ENCODE measurements around the gene ACOT8.
"Not testable (repeated sequence)": the region's sequence is repeated elsewhere in the genome, so short reads cannot be mapped to it uniquely, and the experiment has no call there.

The ACOT8 gene

GRCh38 chr20:45883100-45883469 lies 25.9 kb upstream of the ACOT8 start:
- Histone ChIP-seq H3K27ac (ENCODE audit: low read length) (no peak overlapping the region), H3K36me3 (ENCODE audit: control insufficient read depth in 1 of 2, insufficient read depth in 2 of 2, low read length in 2 of 2) (peaks cover 26 to 50% of the 10 kb centered on the region in 2 donors), H3K27me3 (ENCODE audit: low read depth, low read length) (no peaks in the 10 kb centered on the region), H3K4me3 (ENCODE audit: low read depth in 1 of 2, low read length in 2 of 2) (no peak overlapping the region), H3K4me1 (ENCODE audit: control insufficient read depth in 1 of 2, insufficient read depth in 2 of 2, low read length in 2 of 2) (peaks cover 0 to 31% of the 10 kb centered on the region in 2 donors), H3K9me3 (ENCODE audit: control insufficient read depth in 1 of 2, low read length in 2 of 2) (no peaks in the 10 kb centered on the region)

- Histone ChIP-seq H3K27ac (ENCODE audit: low read length) (no peak overlapping the region), H3K36me3 (ENCODE audit: control insufficient read depth in 1 of 2, insufficient read depth in 2 of 2, low read length in 2 of 2) (peaks cover 29 to 53% of the 10 kb centered on the region in 2 donors), H3K4me1 (ENCODE audit: control insufficient read depth in 1 of 2, insufficient read depth in 2 of 2, low read length in 2 of 2) (peaks cover 0 to 31% of the 10 kb centered on the region in 2 donors), H3K27me3 (ENCODE audit: low read depth, low read length) (no peaks in the 10 kb centered on the region), H3K9me3 (ENCODE audit: control insufficient read depth in 1 of 2, low read length in 2 of 2) (no peaks in the 10 kb centered on the region), H3K4me3 (ENCODE audit: low read depth in 1 of 2, low read length in 2 of 2) (no peak overlapping the region)
These were observed 25.4 kb upstream of the ACOT8 start for GRCh38 chr20:45882469-45883099.

DNA sequence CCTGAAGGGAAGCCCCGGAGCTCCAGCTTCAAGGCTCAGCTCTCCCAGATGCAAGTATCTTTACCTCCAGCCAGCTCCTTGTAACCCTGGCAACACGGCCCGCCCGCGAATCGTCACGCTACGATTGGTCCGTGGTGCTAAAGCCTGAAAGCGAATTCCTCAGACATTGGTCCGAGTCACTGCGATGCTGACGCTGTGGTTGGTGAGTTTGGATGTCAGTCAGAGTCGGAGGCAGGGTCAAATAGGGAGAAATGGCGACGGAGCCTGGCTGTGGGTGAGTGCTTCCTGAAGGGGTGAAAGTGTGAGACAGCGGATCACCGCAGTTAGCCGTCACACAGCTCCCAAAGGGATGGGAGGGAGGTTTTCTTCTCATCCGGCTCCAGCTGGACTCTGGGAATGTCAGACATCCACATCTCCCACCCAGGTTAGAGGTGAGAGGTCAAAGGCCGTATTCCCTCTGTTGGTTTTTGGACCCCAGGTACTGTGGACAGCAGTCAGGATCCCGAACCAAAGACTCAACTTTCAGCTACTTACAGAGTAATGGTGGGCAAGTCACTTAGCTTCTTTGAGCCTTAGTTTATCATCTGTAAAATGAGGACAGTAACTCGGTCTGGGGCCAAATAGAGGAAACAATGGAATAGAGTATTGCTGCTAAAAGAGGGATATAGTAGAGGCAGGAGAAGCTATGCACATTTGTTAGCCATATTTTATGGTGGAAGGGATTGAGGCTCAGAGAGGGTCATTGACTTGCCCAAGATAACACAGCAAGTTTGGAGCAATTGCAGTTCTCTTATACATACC lies 24.0 kb upstream of the ACOT8 start, which contains the start of gene ZSWIM1:
Gene ZSWIM1 (plus strand): TSS at position 240 of the 801 bp plus-strand sequence. CDS start 1,366 bp downstream, outside the sequence.
- Histone ChIP-seq H3K4me1 (ENCODE audit: control insufficient read depth in 1 of 2, insufficient read depth in 2 of 2, low read length in 2 of 2) (peaks cover 0 to 31% of the 10 kb centered on the region in 2 donors), H3K9me3 (ENCODE audit: control insufficient read depth in 1 of 2, low read length in 2 of 2) (no peaks in the 10 kb centered on the region), H3K27me3 (ENCODE audit: low read depth, low read length) (no peaks in the 10 kb centered on the region), H3K27ac (ENCODE audit: low read length) (peak within 1 kb of the TSS; percentile 92), H3K4me3 (ENCODE audit: low read depth in 1 of 2, low read length in 2 of 2) (peak within 1 kb of the TSS; percentile 79 to 85), H3K36me3 (ENCODE audit: control insufficient read depth in 1 of 2, insufficient read depth in 2 of 2, low read length in 2 of 2) (peaks cover 35 to 52% of the 10 kb centered on the region in 2 donors)

DNA sequence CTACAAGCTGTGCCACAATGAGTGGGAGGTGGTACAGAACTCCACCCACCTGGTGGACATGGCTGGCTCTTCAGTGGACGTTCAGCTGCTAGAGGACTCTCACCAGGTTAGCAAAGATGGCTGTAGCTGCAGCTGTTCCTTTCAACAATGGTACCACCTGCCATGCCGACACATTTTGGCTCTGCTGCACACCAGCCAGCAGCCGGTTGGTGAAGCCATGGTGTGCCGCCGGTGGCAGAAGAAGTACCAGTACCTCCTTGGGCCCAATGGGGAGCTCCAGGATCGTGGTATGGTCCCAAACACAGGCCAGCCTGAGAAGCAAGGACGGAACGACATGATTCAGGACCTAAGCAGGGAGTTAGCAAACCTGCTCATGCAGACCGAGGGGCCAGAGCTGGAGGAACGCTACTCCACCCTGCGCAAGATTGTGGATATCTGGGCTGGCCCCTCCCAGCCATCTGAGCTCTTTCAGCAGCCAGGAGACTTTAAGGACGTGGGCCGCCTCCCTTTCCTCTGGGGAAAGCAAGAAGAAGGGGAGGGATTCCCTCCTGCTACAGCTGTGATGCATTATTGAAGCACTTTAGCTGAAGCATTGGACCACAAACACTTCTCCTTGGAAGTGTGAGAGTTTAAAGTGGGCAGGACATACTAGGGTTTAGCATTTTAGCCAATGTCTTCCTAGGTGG lies 21.0 kb upstream of the ACOT8 start:
- Histone ChIP-seq H3K27me3 (ENCODE audit: low read depth, low read length) (no peaks in the 10 kb centered on the region), H3K36me3 (ENCODE audit: control insufficient read depth in 1 of 2, insufficient read depth in 2 of 2, low read length in 2 of 2) (peaks cover 25 to 34% of the 10 kb centered on the region in 2 donors), H3K27ac (ENCODE audit: low read length) (no peak overlapping the region), H3K4me1 (ENCODE audit: control insufficient read depth in 1 of 2, insufficient read depth in 2 of 2, low read length in 2 of 2) (peaks cover 0 to 22% of the 10 kb centered on the region in 2 donors), H3K4me3 (ENCODE audit: low read depth in 1 of 2, low read length in 2 of 2) (no peak overlapping the region), H3K9me3 (ENCODE audit: control insufficient read depth in 1 of 2, low read length in 2 of 2) (no peaks in the 10 kb centered on the region)

- H3K4me1 ChIP-seq (ENCODE audit: control insufficient read depth in 1 of 2, insufficient read depth in 2 of 2, low read length in 2 of 2) = no peaks in the 10 kb centered on the region
- H3K9me3 ChIP-seq (ENCODE audit: control insufficient read depth in 1 of 2, low read length in 2 of 2) = no peaks in the 10 kb centered on the region
- H3K36me3 ChIP-seq (ENCODE audit: control insufficient read depth in 1 of 2, insufficient read depth in 2 of 2, low read length in 2 of 2) = peaks cover 19 to 27% of the 10 kb centered on the region in 2 donors
- H3K27ac ChIP-seq (ENCODE audit: low read length) = no peak overlapping the region
- no peak overlapping the region for H3K4me3 ChIP-seq (ENCODE audit: low read depth in 1 of 2, low read length in 2 of 2)
- H3K27me3 ChIP-seq (ENCODE audit: low read depth, low read length) = no peaks in the 10 kb centered on the region
These were observed 17.4 kb upstream of the ACOT8 start for GRCh38 chr20:45874576-45874975.

- not testable (repeated sequence) for H3K27me3 ChIP-seq (ENCODE audit: low read depth, low read length); H3K27ac ChIP-seq (ENCODE audit: low read length); H3K4me3 ChIP-seq (ENCODE audit: low read depth in 1 of 2, low read length in 2 of 2); H3K9me3 ChIP-seq (ENCODE audit: control insufficient read depth in 1 of 2, low read length in 2 of 2); H3K4me1 ChIP-seq (ENCODE audit: control insufficient read depth in 1 of 2, insufficient read depth in 2 of 2, low read length in 2 of 2)
- H3K36me3 ChIP-seq (ENCODE audit: control insufficient read depth in 1 of 2, insufficient read depth in 2 of 2, low read length in 2 of 2) = peaks cover 19 to 27% of the 10 kb centered on the region in 2 donors
These were observed 16.9 kb upstream of the ACOT8 start for GRCh38 chr20:45874104-45874481.

DNA sequence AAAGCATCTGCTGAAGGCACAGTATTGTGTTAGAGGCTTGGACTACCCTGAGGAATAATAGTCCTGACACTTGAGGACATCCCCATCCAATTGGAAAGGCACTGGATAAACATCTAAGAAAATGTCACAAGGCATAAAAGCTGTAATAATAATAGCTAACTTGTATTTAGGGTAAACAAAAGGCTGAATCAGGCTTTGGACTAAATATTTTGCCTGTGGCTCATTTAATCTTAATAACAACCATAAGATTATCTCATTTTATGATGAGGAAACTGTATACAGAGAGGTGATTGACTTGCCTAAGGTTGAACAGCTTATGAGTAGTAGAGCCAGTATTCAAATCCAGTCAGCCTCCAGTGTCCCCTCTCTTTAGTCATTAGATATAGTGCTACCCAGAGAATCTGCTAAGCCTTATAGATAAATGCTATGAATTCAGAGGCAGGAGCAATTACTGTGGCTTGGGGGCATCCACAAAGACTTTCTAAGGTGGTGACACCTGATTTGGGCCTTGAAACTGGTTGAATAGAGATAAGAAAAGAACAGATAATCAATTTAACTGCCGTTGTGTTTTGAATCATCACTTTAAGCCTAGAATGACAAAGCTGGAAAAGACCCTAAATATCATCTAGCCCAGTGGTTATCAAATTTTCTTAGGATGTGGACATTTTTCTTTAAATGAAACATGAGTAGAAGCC lies 16.4 kb upstream of the ACOT8 start:
- Histone ChIP-seq H3K27ac (ENCODE audit: low read length) (no peak overlapping the region), H3K27me3 (ENCODE audit: low read depth, low read length) (no peaks in the 10 kb centered on the region), H3K4me3 (ENCODE audit: low read depth in 1 of 2, low read length in 2 of 2) (no peak overlapping the region), H3K4me1 (ENCODE audit: control insufficient read depth in 1 of 2, insufficient read depth in 2 of 2, low read length in 2 of 2) (no peaks in the 10 kb centered on the region), H3K9me3 (ENCODE audit: control insufficient read depth in 1 of 2, low read length in 2 of 2) (no peaks in the 10 kb centered on the region), H3K36me3 (ENCODE audit: control insufficient read depth in 1 of 2, insufficient read depth in 2 of 2, low read length in 2 of 2) (peaks cover 18 to 25% of the 10 kb centered on the region in 2 donors)

DNA sequence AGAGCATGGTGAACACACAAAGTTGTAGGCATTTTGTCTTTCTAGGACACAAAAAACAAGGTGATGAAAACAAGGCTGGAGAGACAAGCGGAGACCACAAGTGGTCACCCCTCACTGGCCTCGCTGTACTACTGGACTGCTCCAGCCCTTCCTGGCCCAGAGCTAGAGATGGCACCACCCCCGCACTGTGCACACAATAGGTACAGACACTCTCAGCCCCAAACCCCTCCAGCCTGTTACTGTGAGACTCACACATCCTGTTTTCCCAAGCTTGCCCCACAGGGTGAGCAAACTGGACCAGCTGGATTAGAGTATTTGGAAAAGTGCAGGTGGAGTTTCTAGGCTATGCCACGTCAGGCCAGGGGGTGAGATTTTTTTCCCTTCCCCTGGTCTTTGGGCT lies 15.4 kb upstream of the ACOT8 start:
- Histone ChIP-seq H3K4me1 (ENCODE audit: control insufficient read depth in 1 of 2, insufficient read depth in 2 of 2, low read length in 2 of 2) (no peaks in the 10 kb centered on the region), H3K27ac (ENCODE audit: low read length) (no peak overlapping the region), H3K27me3 (ENCODE audit: low read depth, low read length) (no peaks in the 10 kb centered on the region), H3K9me3 (ENCODE audit: control insufficient read depth in 1 of 2, low read length in 2 of 2) (no peaks in the 10 kb centered on the region), H3K36me3 (ENCODE audit: control insufficient read depth in 1 of 2, insufficient read depth in 2 of 2, low read length in 2 of 2) (peaks cover 9 to 16% of the 10 kb centered on the region in 2 donors), H3K4me3 (ENCODE audit: low read depth in 1 of 2, low read length in 2 of 2) (no peak overlapping the region)

- Histone ChIP-seq H3K4me3 (ENCODE audit: low read depth in 1 of 2, low read length in 2 of 2) (no peak overlapping the region), H3K27ac (ENCODE audit: low read length) (peak overlapping the region; percentile 67)
These were observed 10.6 kb upstream of the ACOT8 start for GRCh38 chr20:45867819-45868176.

DNA sequence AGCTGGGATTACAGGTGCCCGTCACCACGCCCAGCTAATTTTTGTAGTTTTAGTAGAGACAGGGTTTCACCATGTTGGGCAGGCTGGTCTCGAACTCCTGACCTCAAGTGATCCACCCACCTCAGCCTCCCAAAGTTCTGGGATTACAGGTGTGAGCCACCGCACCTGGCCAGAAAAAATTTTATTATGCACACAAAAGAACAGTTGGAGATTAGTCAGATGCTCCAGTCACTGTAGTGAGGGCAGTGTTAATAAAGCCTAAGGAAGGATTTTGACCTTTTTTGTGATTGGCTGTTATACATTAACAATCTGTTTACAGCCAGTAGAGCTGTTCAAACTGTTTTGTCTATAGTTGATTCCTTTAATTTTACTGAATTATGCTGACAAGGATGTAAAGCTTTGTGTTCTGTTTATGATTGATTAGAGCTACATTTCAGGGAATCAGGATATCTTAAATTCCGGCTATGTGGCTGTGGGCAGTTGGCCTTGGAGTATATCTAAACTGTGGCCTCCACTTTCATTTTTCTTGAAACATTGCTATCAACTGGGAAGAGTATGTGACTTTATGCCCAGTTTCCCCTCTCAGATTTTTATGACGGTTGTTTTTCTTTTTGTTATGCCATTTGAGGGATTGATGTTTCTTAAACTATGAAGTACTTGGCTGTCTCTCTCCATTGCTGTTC lies 10.1 kb upstream of the ACOT8 start:
- no peak overlapping the region for H3K4me3 ChIP-seq (ENCODE audit: low read depth in 1 of 2, low read length in 2 of 2)
- no peaks in the 10 kb centered on the region for H3K36me3 ChIP-seq (ENCODE audit: control insufficient read depth in 1 of 2, insufficient read depth in 2 of 2, low read length in 2 of 2)
- no peaks in the 10 kb centered on the region for H3K27me3 ChIP-seq (ENCODE audit: low read depth, low read length)
- no peaks in the 10 kb centered on the region for H3K4me1 ChIP-seq (ENCODE audit: control insufficient read depth in 1 of 2, insufficient read depth in 2 of 2, low read length in 2 of 2)
- H3K9me3 ChIP-seq (ENCODE audit: control insufficient read depth in 1 of 2, low read length in 2 of 2) = no peaks in the 10 kb centered on the region
- peak overlapping the region; percentile 67 for H3K27ac ChIP-seq (ENCODE audit: low read length)

More at GRCh38 chr20:45867819-45868176, 10.6 kb upstream of the ACOT8 start:
- Histone ChIP-seq H3K27me3 (ENCODE audit: low read depth, low read length) (no peaks in the 10 kb centered on the region), H3K9me3 (ENCODE audit: control insufficient read depth in 1 of 2, low read length in 2 of 2) (no peaks in the 10 kb centered on the region), H3K4me1 (ENCODE audit: control insufficient read depth in 1 of 2, insufficient read depth in 2 of 2, low read length in 2 of 2) (no peaks in the 10 kb centered on the region), H3K36me3 (ENCODE audit: control insufficient read depth in 1 of 2, insufficient read depth in 2 of 2, low read length in 2 of 2) (peaks cover 0 to 5% of the 10 kb centered on the region in 2 donors)

All from muscle layer of duodenum (tissue), 2 donors.